Measurements from ENCODE around the gene GOLPH3L.
"Not testable (repeated sequence)": the region's sequence is repeated elsewhere in the genome, so short reads cannot be mapped to it uniquely, and the experiment has no call there.

The GOLPH3L gene

DNA sequence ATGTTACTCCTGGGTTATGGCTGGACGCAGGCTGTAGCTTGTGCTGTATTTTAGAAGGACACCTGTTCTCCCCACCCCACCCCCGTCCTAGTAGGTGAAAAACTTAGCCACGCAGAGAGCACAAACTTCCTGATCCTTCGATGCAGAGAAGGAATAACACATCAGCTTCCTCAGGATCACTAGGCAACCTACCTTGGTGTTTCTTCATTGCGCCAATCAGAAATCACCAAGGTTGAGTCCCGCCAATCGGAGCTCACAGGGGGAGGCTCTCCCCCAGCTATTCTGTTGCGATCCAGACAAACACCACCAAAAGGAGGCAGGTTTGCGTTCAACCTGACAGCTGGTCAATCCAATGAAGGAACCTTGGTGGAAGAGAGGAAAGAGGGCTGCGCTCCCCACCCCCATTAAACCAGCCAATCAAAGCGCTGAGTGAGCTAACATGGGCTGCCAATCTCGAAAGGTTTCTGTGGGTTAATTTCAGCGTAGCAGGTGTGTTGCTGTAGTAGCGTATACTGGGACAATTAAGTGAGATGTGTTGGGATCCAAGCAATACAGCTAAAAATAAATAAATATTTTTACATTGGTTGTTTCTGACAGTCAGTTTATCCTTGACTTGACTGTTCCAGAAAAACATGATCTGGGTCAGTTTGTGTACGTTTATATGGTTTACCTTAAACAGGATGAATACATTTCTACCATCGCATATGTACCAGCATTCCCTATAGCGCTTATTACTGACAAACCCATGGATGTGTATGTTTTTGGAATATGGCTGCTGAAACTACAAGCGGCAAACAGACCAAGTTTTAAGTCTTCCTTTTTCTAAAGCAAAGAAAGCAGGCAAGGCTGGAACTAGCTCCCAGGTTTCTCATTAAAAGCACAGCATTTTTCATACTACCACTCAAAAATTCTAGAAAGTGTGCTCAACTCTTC lies at the start of gene GOLPH3L:
Gene GOLPH3L, minus strand, starts transcription at position 160 of the 933 bp plus-strand sequence. CDS start 2,316 bp downstream, outside the sequence.
- DNase-seq: peak; percentile 93

DNA sequence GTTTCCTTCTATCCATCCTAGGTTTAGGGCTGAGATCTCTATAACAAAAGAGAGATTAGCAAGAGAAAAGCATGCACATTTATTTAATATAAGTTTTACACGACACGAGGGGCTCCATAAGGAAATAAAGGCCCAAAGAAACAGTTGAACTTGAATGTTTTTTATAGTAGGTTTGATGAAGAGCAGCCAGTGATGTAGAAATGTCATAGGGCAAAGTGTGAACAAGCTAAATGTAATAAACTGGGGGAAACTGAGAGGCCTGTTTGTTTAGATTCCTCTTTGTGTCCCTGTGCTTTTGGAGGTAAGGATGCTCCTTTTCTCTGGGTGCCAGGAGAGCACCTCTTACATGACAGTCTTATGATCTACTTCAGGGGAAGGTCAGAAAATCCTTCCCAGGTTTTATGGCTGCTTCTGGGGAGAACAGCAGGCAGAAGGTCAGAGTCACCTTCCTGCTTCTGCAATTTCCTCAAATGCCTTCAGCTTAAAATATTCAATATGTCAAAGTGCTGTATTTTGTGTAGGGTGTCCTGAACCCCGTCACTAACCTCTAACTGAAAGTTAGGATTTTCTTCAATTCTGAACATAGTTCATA lies 33.3 kb upstream of the GOLPH3L start:
- DNase-seq: no peak

DNA sequence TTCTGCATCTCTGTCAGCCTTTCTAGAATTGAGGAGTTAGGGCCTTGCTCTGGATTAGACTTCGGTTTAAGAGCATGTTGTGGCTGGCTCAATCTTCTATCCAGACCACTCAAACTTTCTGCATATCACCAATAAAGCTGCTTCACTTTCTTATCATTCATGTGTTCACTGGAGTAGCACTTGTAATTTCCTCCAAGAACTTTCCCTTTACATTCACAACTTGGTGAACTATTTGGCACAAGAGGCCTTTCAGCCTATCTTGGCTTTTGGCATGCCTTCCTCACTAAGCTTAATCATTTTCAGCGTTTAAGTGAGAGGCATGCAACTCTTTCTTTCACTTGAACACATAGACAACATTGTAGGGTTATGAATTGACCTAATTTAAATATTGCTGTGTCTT lies 27.4 kb upstream of the GOLPH3L start:
- DNase-seq: no peak

DNA sequence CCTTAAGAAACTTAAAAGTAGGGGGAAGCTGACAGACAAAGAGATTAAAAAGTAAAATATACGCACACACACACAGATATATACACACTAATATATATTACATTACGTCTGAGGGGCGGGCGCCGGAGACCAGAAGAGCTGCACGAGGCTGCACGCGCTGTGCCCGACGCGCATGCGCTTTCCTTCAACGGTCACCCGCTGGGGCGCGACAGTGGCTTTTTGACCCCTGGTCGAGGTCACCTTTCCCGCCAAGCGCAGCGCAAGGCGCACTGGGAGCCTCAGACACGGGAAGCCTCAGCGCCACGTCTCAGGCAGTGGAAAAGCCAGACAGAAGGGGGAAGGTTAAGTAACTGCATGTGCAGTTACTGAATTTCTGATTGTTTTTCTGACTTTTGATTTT lies 23.7 kb upstream of the GOLPH3L start, which contains the start of gene HORMAD1:
Gene HORMAD1, minus strand, starts transcription at position 193 of the 400 bp plus-strand sequence. CDS start 1,390 bp downstream, outside the sequence.
- no peak for DNase-seq

DNA sequence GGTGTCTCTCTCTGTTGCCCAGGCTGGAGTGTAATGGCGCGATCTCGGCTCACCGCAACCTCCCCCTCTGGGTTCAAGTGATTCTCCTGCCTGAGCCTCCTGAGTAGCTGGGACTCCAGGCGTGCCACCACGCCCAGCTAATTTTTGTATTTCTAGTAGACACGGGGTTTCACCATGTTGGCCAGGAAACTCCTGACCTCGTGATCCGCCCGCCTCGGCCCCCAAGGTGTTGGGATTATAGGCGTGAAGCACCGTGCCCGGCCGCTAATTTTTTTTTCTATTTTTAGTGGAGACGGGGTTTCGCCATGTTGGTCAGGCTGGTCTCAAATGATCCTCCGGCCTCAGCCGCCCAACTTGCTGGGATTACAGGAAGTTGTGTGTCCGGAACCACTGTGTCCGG lies 23.1 kb upstream of the GOLPH3L start:
- DNase-seq: no peak

DNA sequence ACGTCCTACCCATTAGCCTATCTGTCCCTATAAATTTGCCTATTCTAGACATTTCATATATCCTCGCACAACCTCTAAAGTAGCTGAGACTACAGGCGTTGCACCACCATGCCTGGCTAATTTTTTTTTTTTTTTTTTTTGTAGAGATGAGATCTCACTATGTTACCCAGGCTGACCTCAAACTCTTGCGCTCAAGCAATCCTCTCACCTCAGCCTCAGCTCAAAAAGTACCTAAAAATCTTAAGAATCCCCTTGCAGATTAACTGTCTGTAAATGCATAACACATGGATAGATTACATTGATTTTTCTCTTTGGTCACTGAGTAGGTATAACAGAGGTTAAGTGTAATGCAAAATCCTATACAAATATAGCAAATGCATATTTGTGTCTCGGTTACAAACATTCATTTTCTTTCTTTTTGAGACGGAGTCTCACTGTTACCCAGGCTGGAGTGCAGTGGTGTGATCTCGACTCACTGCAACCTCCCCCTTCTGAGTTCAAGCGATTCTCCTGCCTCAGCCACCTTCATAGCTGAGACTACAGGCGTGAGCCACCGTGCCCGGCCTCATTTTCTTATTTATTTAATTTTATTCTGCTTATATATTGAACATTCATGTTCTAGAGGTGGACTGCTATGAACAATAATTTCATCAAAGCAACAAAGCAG lies 21.4 kb upstream of the GOLPH3L start:
- no peak for DNase-seq

DNA sequence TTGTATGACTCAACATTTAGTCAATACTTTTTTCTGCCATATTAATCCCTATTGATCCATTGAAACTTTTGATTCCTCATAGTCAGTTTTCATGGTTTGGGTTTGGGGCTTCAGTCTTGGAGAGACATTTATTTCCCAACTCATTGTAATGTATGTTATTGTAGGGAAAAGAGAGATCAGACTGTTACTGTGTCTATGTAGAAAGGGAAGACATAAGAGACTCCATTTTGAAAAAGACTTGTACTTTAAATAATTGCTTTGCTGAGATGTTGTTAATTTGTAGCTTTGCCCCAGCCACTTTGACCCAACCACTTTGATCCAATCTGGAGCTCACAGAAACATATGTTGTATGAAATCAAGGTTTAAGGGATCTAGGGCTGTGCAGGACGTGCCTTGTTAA lies 12.1 kb upstream of the GOLPH3L start:
- not testable (repeated sequence) for DNase-seq

DNA sequence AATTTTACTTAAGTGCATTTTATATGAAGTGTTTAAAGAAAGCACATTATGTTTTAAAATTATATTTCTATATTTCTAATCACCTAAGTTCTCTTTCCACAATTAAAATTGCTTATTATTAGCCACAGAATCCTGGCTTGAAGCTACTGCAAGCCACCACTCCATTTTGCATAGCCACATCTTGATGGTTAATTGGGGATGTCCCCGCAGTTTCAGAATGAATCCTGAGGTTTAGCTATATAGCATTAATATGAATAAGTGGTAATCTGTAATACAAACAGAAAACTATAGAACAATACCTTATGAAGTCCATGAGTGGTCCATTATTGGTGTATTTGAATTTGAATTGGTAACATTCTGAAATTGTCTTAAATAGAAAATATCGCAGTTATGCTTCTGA lies 11.6 kb upstream of the GOLPH3L start:
- peak; percentile 38 for DNase-seq

DNA sequence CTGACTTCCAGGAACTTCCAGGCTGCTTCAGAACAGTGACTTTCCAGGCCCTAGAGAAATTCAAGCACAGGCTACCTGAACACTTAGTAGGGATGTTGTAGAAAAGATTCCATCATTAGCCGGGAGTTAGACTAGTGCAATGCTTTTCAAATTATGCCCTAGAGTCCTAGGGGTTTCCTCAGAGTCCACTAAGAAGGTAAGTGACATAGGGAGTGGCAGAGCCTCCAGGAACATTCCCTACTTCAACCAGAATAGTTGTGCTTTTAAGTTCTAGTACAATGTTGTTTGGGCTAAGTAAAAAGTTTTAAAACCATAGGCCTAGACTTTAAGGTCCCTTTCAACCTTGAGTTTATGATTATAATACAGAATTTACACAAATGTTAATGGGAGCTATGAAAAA lies 9.1 kb upstream of the GOLPH3L start:
- no peak for DNase-seq

DNA sequence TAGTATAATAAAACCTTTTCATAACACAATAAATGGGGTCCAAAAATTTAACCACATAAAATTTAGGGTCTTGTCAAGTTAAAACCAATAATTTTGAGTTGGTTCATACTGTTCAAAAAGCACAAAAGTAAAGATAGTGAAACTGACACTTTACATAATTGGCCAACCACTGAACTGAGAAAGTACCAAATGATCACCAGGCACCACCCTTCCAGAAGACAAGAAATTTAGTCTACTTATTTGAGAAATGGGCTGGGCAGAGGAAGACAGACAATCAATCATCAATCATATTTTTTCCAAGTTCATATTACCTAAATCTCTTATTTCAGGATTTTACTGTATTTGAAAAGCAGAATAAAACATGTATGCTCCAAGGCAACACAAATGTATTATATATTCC lies 6.5 kb upstream of the GOLPH3L start:
- no peak for DNase-seq

DNA sequence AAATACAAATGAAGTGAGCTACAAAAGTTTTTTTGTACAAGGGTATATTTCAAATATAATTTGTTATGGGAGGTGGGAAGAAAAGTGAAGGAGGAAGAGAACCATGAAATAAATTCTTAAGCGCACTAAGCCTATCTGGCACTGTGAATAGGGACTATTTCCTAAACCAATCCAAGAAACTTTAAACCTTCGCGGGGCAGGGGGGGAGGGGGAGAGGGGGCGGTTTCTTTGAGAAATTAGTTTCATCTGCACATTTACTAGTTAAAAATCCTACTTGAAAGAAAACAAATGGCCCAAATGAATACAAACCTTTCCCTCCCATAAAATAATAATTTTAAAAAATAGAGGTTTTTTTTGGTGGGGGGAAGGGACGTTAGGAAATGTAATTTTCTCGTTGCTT lies 364 bp downstream of the GOLPH3L start:
- DNase-seq: no peak

DNA sequence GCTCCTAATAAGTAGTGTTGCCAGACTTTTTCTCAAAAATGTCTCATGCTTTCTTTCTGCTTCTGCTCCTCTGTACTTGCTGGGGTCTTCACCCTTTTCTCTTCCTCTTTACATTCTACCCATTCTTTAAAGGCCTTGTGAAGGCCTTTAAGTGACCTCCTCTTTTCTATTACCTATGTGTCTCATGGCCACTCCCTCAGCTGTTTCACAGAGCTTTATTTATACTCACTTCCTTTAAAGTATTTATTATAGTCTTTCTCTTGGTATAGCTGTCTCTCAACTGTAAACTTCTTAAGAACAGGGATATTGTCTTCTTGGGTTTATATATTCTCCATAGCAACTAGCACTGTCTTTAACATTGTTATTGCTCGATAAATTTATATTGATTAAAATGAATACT lies 792 bp downstream of the GOLPH3L start:
- no peak for DNase-seq

DNA sequence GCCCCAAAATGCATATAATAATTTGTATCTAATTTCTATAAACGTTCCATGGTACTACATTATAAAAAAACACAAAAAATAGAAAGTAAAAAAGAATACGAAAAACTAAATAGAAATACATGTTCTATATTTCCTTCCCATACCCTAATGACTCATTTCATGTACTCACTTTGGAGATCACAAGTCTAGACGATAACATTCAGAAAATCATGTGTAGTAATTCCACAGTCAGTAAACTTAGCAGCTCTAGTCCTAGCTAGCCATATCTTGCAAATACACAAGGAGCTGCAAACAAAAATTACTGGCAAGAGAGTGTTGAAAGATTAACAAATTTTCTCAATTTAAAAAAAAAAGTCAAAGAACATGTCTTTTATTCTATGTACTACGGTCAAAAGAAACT lies 1.4 kb downstream of the GOLPH3L start:
- no peak for DNase-seq

DNA sequence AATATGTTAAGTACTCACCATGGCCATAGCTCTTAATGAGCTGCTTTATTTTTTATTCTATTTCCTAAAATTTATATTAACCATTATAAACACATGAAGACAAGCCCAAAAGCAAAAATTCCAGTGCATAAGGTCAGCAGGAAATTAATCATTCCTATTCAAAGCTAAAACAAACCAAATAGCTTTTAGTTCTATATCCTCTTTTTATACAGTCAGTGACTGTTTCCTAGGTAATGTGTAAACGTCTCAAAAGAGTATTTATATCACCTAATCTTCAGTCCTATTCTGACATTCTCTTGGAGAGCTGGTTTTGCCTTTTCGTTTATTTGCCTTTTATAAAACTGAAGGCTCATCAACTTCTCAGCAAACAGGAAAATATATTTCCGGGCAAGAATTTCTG lies 4.2 kb downstream of the GOLPH3L start:
- no peak for DNase-seq

DNA sequence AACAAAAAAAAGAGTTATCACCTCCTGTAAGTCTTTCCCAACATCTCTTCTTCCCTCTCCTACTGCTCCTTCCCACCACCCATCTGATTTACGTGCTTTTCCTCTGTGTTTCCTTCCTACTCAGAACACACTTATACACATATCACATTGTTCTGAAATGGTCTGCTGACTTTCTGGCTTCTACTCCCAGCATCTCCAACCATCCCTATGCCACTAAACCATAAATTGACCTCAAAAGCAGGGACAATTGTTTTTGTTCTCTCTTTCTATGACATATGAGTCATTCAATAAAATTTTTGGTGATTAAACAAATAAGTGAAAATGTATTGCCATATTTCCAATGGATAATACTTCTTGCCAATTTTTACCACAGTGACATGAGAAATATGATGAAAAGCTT lies 8.2 kb downstream of the GOLPH3L start:
- no peak for DNase-seq

DNA sequence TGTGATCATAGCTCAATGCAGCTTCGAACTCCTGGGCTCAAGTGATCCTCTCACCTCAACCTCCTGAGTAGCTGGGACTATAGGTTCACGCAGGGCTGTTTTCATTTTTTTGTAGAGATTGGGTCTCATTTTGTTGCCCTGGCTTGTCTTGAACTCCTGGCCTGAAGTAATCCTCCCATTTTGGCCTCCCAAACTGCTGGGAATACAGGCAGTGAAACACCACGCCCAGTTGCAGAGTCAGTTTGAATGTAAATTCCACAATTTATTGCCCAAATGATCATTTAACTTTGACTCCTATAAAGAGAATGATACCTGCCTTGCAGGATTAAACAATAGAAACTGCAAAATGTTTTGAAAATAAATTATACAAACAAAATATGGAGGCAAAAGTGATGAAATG lies 10.7 kb downstream of the GOLPH3L start:
- no peak for DNase-seq

DNA sequence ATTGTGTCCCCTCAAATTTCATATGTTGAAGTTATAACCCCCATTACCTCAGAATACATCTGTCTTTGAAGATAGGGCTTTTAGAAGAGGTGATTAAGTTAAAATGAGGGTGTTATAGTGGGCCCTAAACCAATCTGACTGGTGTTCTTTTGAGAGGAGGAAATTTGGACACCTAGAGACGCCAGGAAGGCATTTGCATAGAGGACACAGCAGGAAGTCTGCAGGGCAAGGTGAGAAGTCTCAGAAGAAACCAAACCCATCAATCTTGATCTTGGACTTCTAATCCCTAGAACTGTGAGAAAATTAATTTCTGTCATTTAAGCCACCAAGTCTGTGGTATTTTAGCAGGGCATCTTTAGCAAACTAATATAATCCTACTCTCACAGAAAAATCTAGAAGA lies 13.0 kb downstream of the GOLPH3L start:
- DNase-seq: no peak

DNA sequence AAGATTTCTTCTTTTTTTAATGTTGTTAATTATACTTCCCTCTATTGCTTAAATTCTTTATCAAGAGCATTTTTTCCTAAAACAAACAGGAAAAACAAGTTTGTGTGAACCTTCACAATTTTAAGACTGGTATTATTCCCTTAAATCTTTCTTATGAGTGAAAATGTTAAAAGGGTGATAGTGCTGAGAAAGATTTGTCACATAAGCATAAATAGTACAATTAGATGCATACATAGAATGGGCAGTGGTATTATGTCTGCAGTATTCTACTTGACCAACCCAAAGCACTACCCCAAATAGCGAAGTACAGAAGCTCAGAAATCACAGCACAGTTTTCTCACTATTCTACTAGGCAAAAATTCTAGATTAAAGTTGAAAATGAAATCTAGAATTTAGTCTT lies 18.0 kb downstream of the GOLPH3L start:
- DNase-seq: no peak

DNA sequence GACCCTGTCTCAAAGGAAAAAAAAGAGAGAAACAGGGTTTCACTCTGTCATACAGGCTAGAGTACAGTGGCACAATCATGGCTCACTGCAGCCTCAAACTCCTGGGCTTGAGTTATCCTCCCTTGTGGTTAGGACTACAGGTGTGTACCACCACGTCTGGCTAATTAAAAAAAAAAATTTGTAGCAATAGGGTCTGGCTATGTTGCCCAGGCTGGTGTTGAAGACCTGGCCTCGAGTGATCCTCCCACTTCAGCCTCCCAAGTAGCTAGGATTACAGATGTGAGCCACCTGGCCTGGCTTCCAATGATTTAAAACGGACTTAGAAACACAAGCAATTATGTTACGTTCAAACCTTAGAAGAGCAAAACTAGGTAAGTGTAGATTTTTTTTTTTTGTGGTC lies 22.1 kb downstream of the GOLPH3L start:
- no peak for DNase-seq

DNA sequence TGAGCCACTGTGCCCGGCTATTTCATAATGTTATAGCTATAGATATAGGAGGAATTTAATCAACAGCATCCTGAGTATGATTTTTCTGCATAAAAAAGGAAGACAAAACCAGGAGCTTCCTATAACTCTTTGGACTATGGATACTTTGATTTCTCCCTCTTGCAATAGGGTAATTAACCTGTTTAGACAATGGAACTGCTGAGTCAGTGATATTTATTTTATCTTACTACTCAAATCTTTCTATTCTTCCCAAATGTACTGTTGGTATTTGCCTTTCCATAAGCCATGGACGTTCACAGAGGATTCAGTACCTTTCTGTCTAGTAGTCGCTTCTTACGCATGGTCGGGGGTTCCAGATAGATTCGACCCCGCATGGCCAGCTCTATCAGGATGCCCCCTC lies 33.6 kb downstream of the GOLPH3L start:
- no peak for DNase-seq

DNA sequence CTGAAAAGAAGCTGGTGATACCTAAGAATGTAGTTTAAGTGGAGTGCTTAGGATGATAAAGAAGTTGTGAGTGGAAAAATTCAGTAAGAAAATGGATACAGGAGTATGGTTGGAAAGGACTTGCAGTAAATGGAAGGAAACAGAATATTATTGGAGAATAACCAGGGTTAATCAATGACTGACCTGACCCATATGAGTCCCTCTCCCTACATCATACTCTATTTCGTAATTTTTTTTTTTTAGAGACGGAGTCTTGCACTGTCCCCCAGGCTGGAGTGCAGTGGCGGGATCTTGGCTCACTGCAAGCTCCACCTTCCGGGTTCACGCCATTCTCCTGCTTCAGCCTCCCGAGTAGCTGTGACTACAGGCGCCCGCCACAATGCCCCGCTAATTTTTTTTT lies 34.1 kb downstream of the GOLPH3L start:
- DNase-seq: no peak

DNA sequence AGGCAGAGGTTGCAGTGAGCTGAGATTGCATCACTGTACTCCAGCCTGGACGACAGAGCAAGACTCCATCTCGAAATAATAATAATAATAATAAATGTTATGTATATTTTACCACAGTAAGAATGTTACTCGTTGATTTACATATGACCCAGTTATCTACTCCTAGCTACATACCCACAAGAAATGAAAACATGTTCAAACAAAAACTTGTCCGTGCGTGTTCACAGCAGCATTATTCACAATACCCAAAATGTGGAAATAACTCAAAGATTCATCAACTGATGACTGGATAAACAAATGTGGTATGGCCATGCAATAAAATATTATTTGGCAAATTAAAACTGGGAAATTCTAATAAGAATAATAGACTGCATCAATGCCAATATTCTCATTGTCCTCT lies 35.8 kb downstream of the GOLPH3L start:
- DNase-seq: no peak

DNA sequence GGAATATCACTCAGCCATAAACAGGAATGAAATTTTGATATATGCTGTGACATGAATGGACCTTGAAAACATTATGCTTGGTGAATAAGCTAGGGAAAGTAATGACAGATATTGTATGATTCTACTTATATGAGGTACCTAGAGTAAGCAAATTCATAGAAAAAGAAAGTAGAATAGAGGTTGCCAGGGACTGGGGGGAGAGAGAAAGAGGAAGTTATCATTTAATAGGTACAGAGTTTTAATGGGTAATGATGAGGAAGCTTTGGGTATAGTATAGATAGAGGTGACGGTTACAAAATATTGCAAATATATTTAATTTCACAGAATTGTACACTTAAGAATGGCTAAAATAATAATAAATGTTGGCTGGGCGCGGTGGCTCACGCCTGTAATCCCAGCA lies 36.4 kb downstream of the GOLPH3L start:
- no peak for DNase-seq

DNA sequence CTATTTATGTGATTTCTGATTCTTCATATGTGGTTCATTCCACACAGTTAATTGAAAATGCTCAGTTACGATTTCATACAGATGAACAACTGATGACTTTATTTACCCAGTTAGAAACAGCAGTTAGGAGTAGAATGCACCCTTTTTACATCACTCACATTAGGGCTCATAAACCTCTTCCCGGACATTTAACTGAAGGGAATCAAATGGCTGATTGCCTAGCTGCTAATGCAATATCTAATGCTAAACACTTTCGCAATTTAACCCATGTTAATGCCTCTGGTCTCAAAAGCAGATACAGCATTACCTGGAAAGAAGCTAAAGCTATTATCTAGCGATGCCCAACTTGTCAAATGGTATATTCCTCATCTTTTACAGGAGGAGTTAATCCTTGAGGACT lies 39.9 kb downstream of the GOLPH3L start:
- not testable (repeated sequence) for DNase-seq

Data from stimulated activated CD4-positive, alpha-beta T cell treated with anti-CD3 and anti-CD28 coated beads, Interleukin-4, amount 100 ng/mL, for 24 hours (primary cell).